Measurements from ENCODE around the gene SNAP47.

GRCh38 chr1:227790868-227791267 lies 55.6 kb downstream of the SNAP47 start:
- TF ChIP-seq POLR2AphosphoS5 (IDR thresholded peaks at IDR 0.05; ENCODE audit: low read depth, low read length) (no peak), POLR2A (IDR thresholded peaks at IDR 0.05; ENCODE audit: low read depth, low read length) (no peak), TAF1 (IDR thresholded peaks at IDR 0.05; ENCODE audit: low read depth, low read length) (no peak), PAX5 (IDR thresholded peaks at IDR 0.05; ENCODE audit: insufficient read depth, low read length, severe bottlenecking) (no peak), SPI1 (IDR thresholded peaks at IDR 0.05; ENCODE audit: low read depth, low read length) (no peak)

Measured in GM12891 (cell line).